Left lung (tissue), 14 donors: ENCODE results near the gene CFAP251. TPM values are rescaled to one million over a fixed set of nuclear protein-coding genes. Genes with fewer than 3 reads are reported as not detected.
"Not testable (repeated sequence)": the region's sequence is repeated elsewhere in the genome, so short reads cannot be mapped to it uniquely, and the experiment has no call there.

Source experiments
- ATAC-seq: fragments of 200-7000 bp; cut with Tn5 transposase; one replicate; pipeline ENCODE4 v1.9.1; 2020; ENCODE audit warnings: moderate library complexity
- DNase-seq, 4 donors: peaks; one replicate each; pipeline ENCODE4 v3.0.0-alpha.2; 2013 to 2020
- H3K27ac ChIP-seq, 2 donors: fragments of 200-600 bp; sonication (generic) in 1 of 2; one replicate each; pipeline versions ENCODE4 v1.5.0 to v1.8.0; 2020 to 2021
- H3K27me3 ChIP-seq, 2 donors: fragments of 200-600 bp; sonication (generic) in 1 of 2; one replicate each; pipeline versions ENCODE4 v1.5.0 to v1.8.0; 2020 to 2021
- H3K36me3 ChIP-seq, 2 donors: fragments of 200-600 bp; sonication (generic) in 1 of 2; one replicate each; pipeline versions ENCODE4 v1.5.0 to v1.8.0; 2020 to 2021
- H3K4me1 ChIP-seq, 2 donors: fragments of 200-600 bp; one replicate each; pipeline ENCODE4 v1.8.0; 2021
- H3K4me3 ChIP-seq, 2 donors: fragments of 200-600 bp; sonication (generic) in 1 of 2; one replicate each; pipeline versions ENCODE4 v1.5.0 to v1.8.0; 2020 to 2021; ENCODE audit warnings: mild to moderate bottlenecking in 1 of 2
- H3K9me3 ChIP-seq, 2 donors: fragments of 200-600 bp; sonication (generic) in 1 of 2; one replicate each; pipeline versions ENCODE4 v1.5.0 to v1.8.0; 2020 to 2021
- intact Hi-C, 2 donors: fragments of 100-400 bp; cut with DNase I; formaldehyde crosslinking; loops; one replicate each; pipeline versions ENCODE4 v1.11.2 to v1.14.2; 2022
- long read RNA-seq, 12 donors: library from polyadenylated mRNA in 2 of 12; unstranded in 2 of 12; transcript quantifications; one replicate each; pipeline ENCODE4 v2.0.0 and lab custom pipeline, GENCODE V29; 2019 to 2026
- polyA plus RNA-seq, 6 donors: library from polyadenylated mRNA; unstranded; fragments of 120-200 nt; gene quantifications; one replicate each; pipeline ENCODE4 v1.2.1, GENCODE V29; 2013; ENCODE audit not compliant: insufficient read length in 6 of 6
- total RNA-seq, 2 donors: library from RNA; stranded (reverse); fragmentation: NEBNext Ultra II Directional; extraction: Animal tissue kit (Norgen Biotek cat#: 25700); gene quantifications; one replicate each; pipeline ENCODE4 v1.2.1, GENCODE V29; 2021
- TF ChIP-seq, protein P1 (sequence below), 2 donors: fragments of 200-600 bp; sonication (generic) in 1 of 2; IDR thresholded peaks; one replicate each; pipeline versions ENCODE4 v1.5.0 to v1.8.0; 2021; ENCODE audit warnings: antibody characterized with exemption in 2 of 2
- donor health status: DM: no; HTN: yes; CAD: no.
- donor health status: DM: no; HTN: no; CAD: no.

Gene CFAP251, protein sequence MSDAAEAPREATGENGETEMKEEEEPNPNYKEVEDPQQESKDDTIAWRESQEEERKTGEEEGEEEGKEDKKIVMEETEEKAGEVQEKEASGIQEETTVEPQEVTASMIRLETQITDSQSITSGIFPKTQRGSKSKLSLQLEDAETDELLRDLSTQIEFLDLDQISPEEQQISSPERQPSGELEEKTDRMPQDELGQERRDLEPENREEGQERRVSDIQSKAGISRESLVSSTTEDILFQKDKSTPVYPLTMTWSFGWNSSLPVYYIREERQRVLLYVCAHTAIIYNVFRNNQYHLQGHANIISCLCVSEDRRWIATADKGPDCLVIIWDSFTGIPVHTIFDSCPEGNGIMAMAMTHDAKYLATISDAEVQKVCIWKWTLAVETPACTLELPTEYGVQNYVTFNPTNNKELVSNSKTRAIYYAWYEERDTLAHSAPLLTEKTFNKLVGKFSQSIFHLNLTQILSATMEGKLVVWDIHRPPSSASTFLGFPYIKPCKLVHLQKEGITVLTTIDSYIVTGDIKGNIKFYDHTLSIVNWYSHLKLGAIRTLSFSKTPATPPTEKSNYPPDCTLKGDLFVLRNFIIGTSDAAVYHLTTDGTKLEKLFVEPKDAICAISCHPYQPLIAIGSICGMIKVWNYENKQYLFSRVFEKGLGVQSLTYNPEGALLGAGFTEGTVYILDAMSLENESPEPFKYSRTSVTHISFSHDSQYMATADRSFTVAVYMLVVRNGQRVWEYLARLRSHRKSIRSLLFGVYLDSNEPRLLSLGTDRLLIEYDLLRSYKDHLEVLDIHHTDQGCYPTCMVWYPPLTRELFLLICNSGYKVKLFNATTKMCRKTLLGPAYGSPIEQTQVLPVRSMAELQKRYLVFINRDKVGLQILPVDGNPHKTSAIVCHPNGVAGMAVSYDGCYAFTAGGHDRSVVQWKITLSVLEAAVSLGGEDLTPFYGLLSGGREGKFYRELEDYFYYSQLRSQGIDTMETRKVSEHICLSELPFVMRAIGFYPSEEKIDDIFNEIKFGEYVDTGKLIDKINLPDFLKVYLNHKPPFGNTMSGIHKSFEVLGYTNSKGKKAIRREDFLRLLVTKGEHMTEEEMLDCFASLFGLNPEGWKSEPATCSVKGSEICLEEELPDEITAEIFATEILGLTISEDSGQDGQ
- total RNA-seq (1 to 10 TPM; 5.2 to 8.4 TPM), polyA plus RNA-seq (10 to 100 TPM in 4 of 6 donors, 1 to 10 TPM in 2; 3.9 to 13.3 (median 10.9) TPM)
- long read RNA-seq, donor 1, partial matches to known transcripts, result 0 of 2 reads
- long read RNA-seq, donor 1, other reads (novel, unspliced or antisense), result 0 of 2 reads
- long read RNA-seq, donor 2, result 0 reads
- long read RNA-seq, donor 3, result 0 reads
- long read RNA-seq, donor 4, result 0 reads
- long read RNA-seq, donor 5, result 0 reads
- long read RNA-seq, donor 6, result 0 reads
- long read RNA-seq, donor 7, partial matches to known transcripts, result 0 of 1 reads
- long read RNA-seq, donor 7, other reads (novel, unspliced or antisense), result 0 of 1 reads
- long read RNA-seq, donor 8, result 0 reads
- long read RNA-seq, donor 9, result 0 reads
- long read RNA-seq, donor 10, partial matches to known transcripts, result 0 of 1 reads
- long read RNA-seq, donor 10, other reads (novel, unspliced or antisense), result 0 of 1 reads
- long read RNA-seq, donor 11, partial matches to known transcripts, result 0 of 1 reads
- long read RNA-seq, donor 11, other reads (novel, unspliced or antisense), result 0 of 1 reads
- long read RNA-seq, donor 12, partial matches to known transcripts, result 0 of 2 reads
- long read RNA-seq, donor 12, other reads (novel, unspliced or antisense), result 0 of 2 reads

DNA sequence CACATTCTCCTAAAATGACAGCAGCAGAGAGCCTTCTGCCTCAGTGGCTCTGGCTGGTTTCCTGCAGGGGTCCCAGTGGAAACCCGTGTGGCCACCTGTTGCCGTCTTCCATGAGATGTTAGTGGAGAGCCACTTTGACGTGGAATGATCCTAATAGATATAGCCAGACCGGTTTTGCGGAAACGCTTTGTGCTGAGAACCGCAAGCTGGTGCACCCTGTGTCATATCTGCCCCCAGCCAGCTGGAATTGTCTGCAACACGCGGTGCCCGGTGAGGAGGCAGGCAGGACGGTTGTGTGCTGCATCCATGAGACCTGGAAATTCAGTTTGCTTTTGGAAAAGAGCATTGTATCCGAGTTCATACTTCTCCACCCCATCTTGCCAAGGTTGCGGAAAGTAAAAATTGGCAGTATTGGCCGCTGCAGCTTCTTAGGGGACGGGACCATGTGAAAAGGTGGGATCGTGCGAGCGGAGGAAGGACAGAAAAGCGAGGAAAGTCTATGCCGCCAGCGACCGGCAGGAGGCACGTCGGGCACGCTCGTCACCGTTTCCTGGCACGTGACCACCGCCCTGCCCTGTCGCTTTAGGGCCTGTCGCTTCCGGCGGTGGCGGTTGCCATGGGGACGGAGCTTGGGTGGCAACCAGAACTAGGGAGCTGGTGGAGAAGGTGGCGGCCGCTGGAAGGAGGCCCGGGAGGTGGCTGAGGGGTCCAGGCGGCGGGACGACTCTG is at the start of gene CFAP251:
Gene CFAP251 (plus strand): TSS at position 643 of the 729 bp plus-strand sequence. CDS start 2,714 bp downstream, outside the sequence.
- intact Hi-C loops, result no loop called here
- H3K4me3 ChIP-seq, result peak within 1 kb of the TSS; percentile 35 to 38
- TF ChIP-seq, protein P1, sequence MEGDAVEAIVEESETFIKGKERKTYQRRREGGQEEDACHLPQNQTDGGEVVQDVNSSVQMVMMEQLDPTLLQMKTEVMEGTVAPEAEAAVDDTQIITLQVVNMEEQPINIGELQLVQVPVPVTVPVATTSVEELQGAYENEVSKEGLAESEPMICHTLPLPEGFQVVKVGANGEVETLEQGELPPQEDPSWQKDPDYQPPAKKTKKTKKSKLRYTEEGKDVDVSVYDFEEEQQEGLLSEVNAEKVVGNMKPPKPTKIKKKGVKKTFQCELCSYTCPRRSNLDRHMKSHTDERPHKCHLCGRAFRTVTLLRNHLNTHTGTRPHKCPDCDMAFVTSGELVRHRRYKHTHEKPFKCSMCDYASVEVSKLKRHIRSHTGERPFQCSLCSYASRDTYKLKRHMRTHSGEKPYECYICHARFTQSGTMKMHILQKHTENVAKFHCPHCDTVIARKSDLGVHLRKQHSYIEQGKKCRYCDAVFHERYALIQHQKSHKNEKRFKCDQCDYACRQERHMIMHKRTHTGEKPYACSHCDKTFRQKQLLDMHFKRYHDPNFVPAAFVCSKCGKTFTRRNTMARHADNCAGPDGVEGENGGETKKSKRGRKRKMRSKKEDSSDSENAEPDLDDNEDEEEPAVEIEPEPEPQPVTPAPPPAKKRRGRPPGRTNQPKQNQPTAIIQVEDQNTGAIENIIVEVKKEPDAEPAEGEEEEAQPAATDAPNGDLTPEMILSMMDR (IDR thresholded peaks at IDR 0.05), result peak; percentile 81 to 83

DNA sequence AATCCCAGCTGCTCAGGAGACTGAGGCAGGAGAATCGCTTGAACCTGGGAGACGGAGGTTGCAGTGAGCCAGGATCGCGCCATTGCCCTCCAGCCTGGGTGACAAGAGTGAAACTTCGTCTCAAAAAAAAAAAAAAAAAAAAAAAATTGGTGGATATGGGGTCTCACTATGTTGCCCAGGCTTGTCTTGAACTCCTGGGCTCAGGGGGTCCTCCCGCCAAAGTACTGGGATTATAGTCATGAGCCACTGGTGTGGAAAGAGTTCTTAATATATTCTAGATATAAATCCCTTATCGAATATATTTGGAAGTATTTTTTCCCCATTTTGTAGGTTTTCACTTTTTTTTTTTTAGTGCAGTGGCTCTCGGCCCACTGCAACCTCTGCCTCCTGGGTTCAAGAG is 49.2 kb upstream of the CFAP251 start:
- DNase-seq, ATAC-seq, H3K36me3 ChIP-seq, H3K4me3 ChIP-seq, H3K9me3 ChIP-seq, H3K27ac ChIP-seq, intact Hi-C loops, H3K27me3 ChIP-seq: not testable (repeated sequence)
- peaks cover 0 to 13% of the 10 kb centered on the region in 2 donors for H3K4me1 ChIP-seq

More for the DNA sequence above, at the start of gene CFAP251:
- Histone ChIP-seq H3K36me3 (peaks cover 0 to 45% of the 10 kb centered on the region in 2 donors), H3K27me3 (no peaks in the 10 kb centered on the region), H3K4me1 (peaks cover 0 to 12% of the 10 kb centered on the region in 2 donors), H3K9me3 (no peaks in the 10 kb centered on the region), H3K27ac (peak within 1 kb of the TSS in 1 of 2 donors; percentile 63)
- DNase-seq (peak; percentile 76 to 99 (median 96)), ATAC-seq (peak; percentile 99)

DNA sequence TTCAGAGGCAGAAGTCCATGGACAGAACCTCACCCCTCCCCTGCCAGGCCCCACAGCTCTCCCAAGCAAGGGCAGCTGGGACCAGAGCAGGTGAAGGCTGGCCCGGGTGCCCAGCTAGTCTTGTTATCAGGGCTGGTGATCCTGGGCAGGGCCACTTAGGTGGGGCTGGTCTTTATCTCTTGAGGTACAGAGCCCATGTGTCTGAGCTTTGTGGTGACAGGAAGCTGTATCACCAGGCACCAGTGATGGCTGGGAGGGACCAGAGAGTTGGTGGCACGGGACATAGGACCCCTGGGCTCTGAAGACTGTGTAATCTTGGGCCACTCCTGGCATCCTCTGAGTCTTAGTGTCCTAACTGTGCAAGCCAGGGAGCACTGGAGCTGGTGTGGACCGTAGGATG is 46.9 kb upstream of the CFAP251 start:
- TF ChIP-seq, protein P1 (IDR thresholded peaks at IDR 0.05), result no peak
- Histone ChIP-seq H3K9me3 (no peaks in the 10 kb centered on the region), H3K4me1 (peaks cover 0 to 25% of the 10 kb centered on the region in 2 donors), H3K27me3 (no peaks in the 10 kb centered on the region), H3K36me3 (no peaks in the 10 kb centered on the region), H3K4me3 (no peak overlapping the region), H3K27ac (no peak overlapping the region)
- intact Hi-C loops, result no loop called here
- peak in 1 of 4 donors; percentile 39 for DNase-seq
- ATAC-seq, result no peak

DNA sequence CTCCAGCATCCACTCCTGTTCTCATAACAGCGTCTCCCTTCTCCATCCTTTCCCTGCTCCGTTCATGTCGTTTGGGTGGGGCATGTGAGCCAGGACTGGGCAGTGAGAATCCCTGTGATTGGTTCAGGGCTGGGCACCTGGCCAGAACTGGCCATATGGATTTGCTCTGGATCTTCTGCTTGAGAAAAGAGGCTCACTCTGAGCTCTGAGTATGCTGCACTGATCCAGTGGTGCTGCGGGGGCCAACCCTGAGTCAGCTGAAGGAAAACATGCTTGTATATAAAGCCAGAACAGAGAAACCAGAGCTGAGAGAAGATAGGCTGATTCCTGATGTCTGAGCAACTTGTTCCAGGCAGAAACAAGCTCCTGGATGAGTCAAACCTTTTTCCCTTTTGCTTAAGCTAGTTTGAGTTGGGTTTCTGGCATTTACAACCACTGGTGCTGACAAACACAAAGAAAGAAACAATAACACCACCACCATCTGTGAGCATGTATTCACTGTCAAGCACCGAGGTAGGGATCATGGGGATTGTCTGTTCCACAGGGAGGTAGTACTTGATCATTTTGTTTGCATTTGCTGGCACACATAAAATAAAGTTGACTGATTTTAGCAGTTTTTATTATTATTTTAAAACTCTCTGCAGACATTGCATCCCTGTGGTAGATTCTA is 45.7 kb upstream of the CFAP251 start:
- DNase-seq (peak; percentile 45 to 87 (median 60)), ATAC-seq (peak; percentile 84)
- Histone ChIP-seq H3K9me3 (no peaks in the 10 kb centered on the region), H3K27ac (peak overlapping the region in 1 of 2 donors; percentile 10), H3K36me3 (no peaks in the 10 kb centered on the region), H3K4me3 (no peak overlapping the region), H3K4me1 (peaks cover 0 to 33% of the 10 kb centered on the region in 2 donors), H3K27me3 (no peaks in the 10 kb centered on the region)
- intact Hi-C loops, result no loop called here
- TF ChIP-seq, protein P1 (IDR thresholded peaks at IDR 0.05), result no peak
